ENCODE results near the gene AFG3L2. TPM values are rescaled to one million over a fixed set of nuclear protein-coding genes. Genes with fewer than 3 reads are reported as not detected.

AFG3L2 gene
- total and polyA plus RNA-seq, 9 of the 15 experiments (the other 6 are each of a cell fraction or from before 2014, with no cell fraction given): 24.1 to 109 (median 84.0) TPM

DNA sequence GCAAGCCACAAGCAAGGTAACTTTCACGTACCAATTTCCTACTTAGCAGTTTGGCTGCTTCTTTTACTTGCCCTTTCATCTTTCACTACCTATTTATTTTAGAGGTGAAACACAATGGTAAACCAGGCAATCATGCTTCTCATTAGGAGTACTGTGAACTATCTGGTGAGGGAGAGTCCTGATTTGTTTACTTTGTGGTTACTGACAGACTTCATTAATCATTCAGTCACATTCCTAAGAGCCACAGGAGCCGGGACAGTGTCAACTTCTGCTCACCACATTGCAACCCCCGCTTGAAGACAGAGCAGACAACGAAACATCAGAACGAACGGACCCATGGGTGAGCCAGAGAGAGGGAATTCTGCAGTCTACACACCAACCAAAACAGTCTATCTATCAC lies 40.1 kb downstream of the AFG3L2 start (continued):
- TF ChIP-seq, protein P1, sequence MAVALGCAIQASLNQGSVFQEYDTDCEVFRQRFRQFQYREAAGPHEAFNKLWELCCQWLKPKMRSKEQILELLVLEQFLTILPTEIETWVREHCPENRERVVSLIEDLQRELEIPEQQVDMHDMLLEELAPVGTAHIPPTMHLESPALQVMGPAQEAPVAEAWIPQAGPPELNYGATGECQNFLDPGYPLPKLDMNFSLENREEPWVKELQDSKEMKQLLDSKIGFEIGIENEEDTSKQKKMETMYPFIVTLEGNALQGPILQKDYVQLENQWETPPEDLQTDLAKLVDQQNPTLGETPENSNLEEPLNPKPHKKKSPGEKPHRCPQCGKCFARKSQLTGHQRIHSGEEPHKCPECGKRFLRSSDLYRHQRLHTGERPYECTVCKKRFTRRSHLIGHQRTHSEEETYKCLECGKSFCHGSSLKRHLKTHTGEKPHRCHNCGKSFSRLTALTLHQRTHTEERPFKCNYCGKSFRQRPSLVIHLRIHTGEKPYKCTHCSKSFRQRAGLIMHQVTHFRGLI (CRISPR knock-in tag; IDR thresholded peaks at IDR 0.05): no peak
- TF ChIP-seq ZSCAN32 (CRISPR knock-in tag; IDR thresholded peaks at IDR 0.05): no peak
- TF ChIP-seq, protein P2, sequence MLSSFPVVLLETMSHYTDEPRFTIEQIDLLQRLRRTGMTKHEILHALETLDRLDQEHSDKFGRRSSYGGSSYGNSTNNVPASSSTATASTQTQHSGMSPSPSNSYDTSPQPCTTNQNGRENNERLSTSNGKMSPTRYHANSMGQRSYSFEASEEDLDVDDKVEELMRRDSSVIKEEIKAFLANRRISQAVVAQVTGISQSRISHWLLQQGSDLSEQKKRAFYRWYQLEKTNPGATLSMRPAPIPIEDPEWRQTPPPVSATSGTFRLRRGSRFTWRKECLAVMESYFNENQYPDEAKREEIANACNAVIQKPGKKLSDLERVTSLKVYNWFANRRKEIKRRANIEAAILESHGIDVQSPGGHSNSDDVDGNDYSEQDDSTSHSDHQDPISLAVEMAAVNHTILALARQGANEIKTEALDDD (IDR thresholded peaks at IDR 0.05): 0 out of 2 replicates have a peak, but pooled peaks have one; percentile 16
- TF ChIP-seq, protein P3, sequence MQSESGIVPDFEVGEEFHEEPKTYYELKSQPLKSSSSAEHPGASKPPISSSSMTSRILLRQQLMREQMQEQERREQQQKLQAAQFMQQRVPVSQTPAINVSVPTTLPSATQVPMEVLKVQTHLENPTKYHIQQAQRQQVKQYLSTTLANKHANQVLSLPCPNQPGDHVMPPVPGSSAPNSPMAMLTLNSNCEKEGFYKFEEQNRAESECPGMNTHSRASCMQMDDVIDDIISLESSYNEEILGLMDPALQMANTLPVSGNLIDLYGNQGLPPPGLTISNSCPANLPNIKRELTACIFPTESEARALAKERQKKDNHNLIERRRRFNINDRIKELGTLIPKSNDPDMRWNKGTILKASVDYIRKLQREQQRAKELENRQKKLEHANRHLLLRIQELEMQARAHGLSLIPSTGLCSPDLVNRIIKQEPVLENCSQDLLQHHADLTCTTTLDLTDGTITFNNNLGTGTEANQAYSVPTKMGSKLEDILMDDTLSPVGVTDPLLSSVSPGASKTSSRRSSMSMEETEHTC (IDR thresholded peaks at IDR 0.05): no peak
- TF ChIP-seq, protein P4, sequence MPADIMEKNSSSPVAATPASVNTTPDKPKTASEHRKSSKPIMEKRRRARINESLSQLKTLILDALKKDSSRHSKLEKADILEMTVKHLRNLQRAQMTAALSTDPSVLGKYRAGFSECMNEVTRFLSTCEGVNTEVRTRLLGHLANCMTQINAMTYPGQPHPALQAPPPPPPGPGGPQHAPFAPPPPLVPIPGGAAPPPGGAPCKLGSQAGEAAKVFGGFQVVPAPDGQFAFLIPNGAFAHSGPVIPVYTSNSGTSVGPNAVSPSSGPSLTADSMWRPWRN (IDR thresholded peaks at IDR 0.05; ENCODE audit: low read depth): peak; percentile 93
- TF ChIP-seq EGR1 (conservative IDR thresholded peaks at IDR 0.05): no peak
- 0 out of 2 replicates have a peak, but pooled peaks have one; percentile 20 for TF ChIP-seq FOXA1 (IDR thresholded peaks at IDR 0.05; ENCODE audit: borderline replicate concordance)
- peak; percentile 43; the same call in 1 of the 2 replicates for TF ChIP-seq CBFA2T3 (IDR thresholded peaks at IDR 0.05)
- TF ChIP-seq BRF1 (IDR thresholded peaks at IDR 0.05; ENCODE audit: borderline replicate concordance, extremely low read depth, insufficient read length): no peak
- TF ChIP-seq, protein P5, sequence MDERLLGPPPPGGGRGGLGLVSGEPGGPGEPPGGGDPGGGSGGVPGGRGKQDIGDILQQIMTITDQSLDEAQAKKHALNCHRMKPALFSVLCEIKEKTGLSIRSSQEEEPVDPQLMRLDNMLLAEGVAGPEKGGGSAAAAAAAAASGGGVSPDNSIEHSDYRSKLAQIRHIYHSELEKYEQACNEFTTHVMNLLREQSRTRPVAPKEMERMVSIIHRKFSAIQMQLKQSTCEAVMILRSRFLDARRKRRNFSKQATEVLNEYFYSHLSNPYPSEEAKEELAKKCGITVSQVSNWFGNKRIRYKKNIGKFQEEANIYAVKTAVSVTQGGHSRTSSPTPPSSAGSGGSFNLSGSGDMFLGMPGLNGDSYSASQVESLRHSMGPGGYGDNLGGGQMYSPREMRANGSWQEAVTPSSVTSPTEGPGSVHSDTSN (CRISPR knock-in tag; IDR thresholded peaks at IDR 0.05; ENCODE audit: low read depth): no peak; the same call in 1 of the 2 replicates
- TF ChIP-seq, protein P5 (tag; conservative IDR thresholded peaks at IDR 0.05; ENCODE audit: low read depth): peak; percentile 70
- no peak for TF ChIP-seq DMBX1 (CRISPR knock-in tag; IDR thresholded peaks at IDR 0.05; ENCODE audit: borderline replicate concordance)
- no peak for TF ChIP-seq ZNF696 (CRISPR knock-in tag; conservative IDR thresholded peaks at IDR 0.05)
- TF ChIP-seq BHLHE40 (IDR thresholded peaks at IDR 0.05; ENCODE audit: low read length): no peak
- no peak for TF ChIP-seq POLR2A (conservative IDR thresholded peaks at IDR 0.05)
- peak; percentile 70; the same call in 1 of the 2 replicates for TF ChIP-seq SOX6 (IDR thresholded peaks at IDR 0.05)
- TF ChIP-seq RB1 (IDR thresholded peaks at IDR 0.05; ENCODE audit: low read depth): no peak
- no peak for TF ChIP-seq SRF (CRISPR knock-in tag; IDR thresholded peaks at IDR 0.05)
- TF ChIP-seq MECOM (CRISPR knock-in tag; IDR thresholded peaks at IDR 0.05): no peak
- TF ChIP-seq POLR2H (tag; IDR thresholded peaks at IDR 0.05; ENCODE audit: low read depth): no peak
- TF ChIP-seq U2AF1 (optimal IDR thresholded peaks at IDR 0.05; ENCODE audit: low read depth, low read length): no peak
- TF ChIP-seq GATAD2B (IDR thresholded peaks at IDR 0.05; ENCODE audit: borderline replicate concordance): no peak
- no peak for TF ChIP-seq NR2F6 (CRISPR knock-in tag; IDR thresholded peaks at IDR 0.05)
- TF ChIP-seq LEF1 (IDR thresholded peaks at IDR 0.05): peak; percentile 32; the same call in 1 of the 2 replicates
- TF ChIP-seq DPF2 (IDR thresholded peaks at IDR 0.05): no peak
- 0 out of 2 replicates have a peak, but pooled peaks have one; percentile 10 for TF ChIP-seq ARID1B (IDR thresholded peaks at IDR 0.05)
